IMR-90 (cell line): Measurements from ENCODE around the gene FOLR2. TPM values are rescaled to one million over a fixed set of nuclear protein-coding genes. Genes with fewer than 3 reads are reported as not detected.

Experiments used
- ATAC-seq: fragments of 200-7000 bp; cut with Tn5 transposase; 2 replicates; pipeline ENCODE4 v1.9.1; 2020; ENCODE audit warnings: low read depth, mild to moderate bottlenecking, moderate library complexity
- BruUV-seq: library from RNA; stranded (reverse); fragments of 400-500 nt; replicated peaks from 2 replicates; lab custom pipeline; 2021; lab: Mats Ljungman, UMichigan
- CTCF ChIA-PET: fragments of 300-600 bp; formaldehyde crosslinking; extraction: SDS; loops from one replicate; lab custom pipeline; 2021; ENCODE audit warnings: antibody characterized with exemption; lab: Yijun Ruan, JAX
- POLR2A ChIA-PET: fragments of 300-600 bp; sonication (Branson Sonifier 250); formaldehyde crosslinking; loops from one replicate; lab custom pipeline; 2022; ENCODE audit warnings: antibody characterized with exemption; ENCODE audit not compliant: unreplicated experiment; lab: Charles Lee
- DNase-seq: peaks from one replicate; pipeline ENCODE4 v3.0.0; 2013
- H2AFZ ChIP-seq: replicated peaks from 2 replicates; pipeline ENCODE3; 2013; ENCODE audit warnings: low read length, mild to moderate bottlenecking; ENCODE audit not compliant: poor library complexity
- H2AK5ac ChIP-seq: 2 replicates; pipeline ENCODE4 v1.6.1; 2013; ENCODE audit warnings: low read depth, low read length, inconsistent platforms
- H2AK9ac ChIP-seq: replicated peaks from 2 replicates; pipeline ENCODE3; 2013; ENCODE audit warnings: mild to moderate bottlenecking, low read depth, low read length, moderate library complexity; ENCODE audit not compliant: poor library complexity
- H2BK120ac ChIP-seq: 2 replicates; pipeline ENCODE4 v1.6.1; 2013; ENCODE audit warnings: low read depth, low read length, inconsistent platforms
- H2BK15ac ChIP-seq: 3 replicates; pipeline ENCODE4 v1.6.1; 2013; ENCODE audit warnings: low read depth, low read length, inconsistent platforms
- H2BK20ac ChIP-seq: 2 replicates; pipeline ENCODE4 v1.6.1; 2013; ENCODE audit warnings: low read depth, mild to moderate bottlenecking, inconsistent platforms, low read length, moderate library complexity
- H2BK5ac ChIP-seq: 2 replicates; pipeline ENCODE4 v1.6.1; 2013; ENCODE audit warnings: mild to moderate bottlenecking, low read depth, low read length, inconsistent platforms; ENCODE audit not compliant: poor library complexity, severe bottlenecking
- H3K14ac ChIP-seq: replicated peaks from 2 replicates; pipeline ENCODE4 v1.6.1; 2013; ENCODE audit warnings: low read depth, low read length, inconsistent platforms
- H3K18ac ChIP-seq: 2 replicates; pipeline ENCODE4 v1.6.1; 2013; ENCODE audit warnings: low read depth, low read length, control low read depth
- H3K23ac ChIP-seq: 2 replicates; pipeline ENCODE4 v1.6.1; 2013; ENCODE audit warnings: low read depth, low read length, inconsistent platforms
- H3K27ac ChIP-seq: 2 replicates; pipeline ENCODE4 v1.5.1; 2013; ENCODE audit warnings: mild to moderate bottlenecking, control low read depth, low read length; ENCODE audit not compliant: insufficient read depth
- H3K27me3 ChIP-seq: 2 replicates; pipeline ENCODE4 v1.6.1; 2013; ENCODE audit warnings: low read length; ENCODE audit not compliant: control insufficient read depth, insufficient read depth
- H3K36me3 ChIP-seq: 2 replicates; pipeline ENCODE4 v1.6.1; 2013; ENCODE audit warnings: low read length, mixed read lengths; ENCODE audit not compliant: control insufficient read depth, insufficient read depth
- H3K4ac ChIP-seq: 2 replicates; pipeline ENCODE4 v1.6.1; 2013; ENCODE audit warnings: low read depth, low read length, inconsistent platforms
- H3K4me1 ChIP-seq: 2 replicates; pipeline ENCODE4 v1.6.1; 2013; ENCODE audit warnings: low read length, mixed read lengths; ENCODE audit not compliant: control insufficient read depth, insufficient read depth
- H3K4me2 ChIP-seq: 2 replicates; pipeline ENCODE4 v1.6.1; 2013; ENCODE audit warnings: low read depth, mild to moderate bottlenecking, control low read depth, low read length, moderate library complexity
- H3K4me3 ChIP-seq: 2 replicates; pipeline ENCODE4 v1.5.1; 2013; ENCODE audit warnings: low read depth, mild to moderate bottlenecking, control low read depth, low read length, moderate library complexity; ENCODE audit not compliant: insufficient read depth
- H3K56ac ChIP-seq: 2 replicates; pipeline ENCODE4 v1.6.1; 2013; ENCODE audit warnings: low read length, inconsistent platforms; ENCODE audit not compliant: insufficient read depth; ENCODE audit errors: extremely low read depth
- H3K79me1 ChIP-seq, 2 experiments: 2 replicates each; pipeline ENCODE4 v1.6.1; 2013; ENCODE audit warnings: low read length in 2 of 2, inconsistent platforms in 1 of 2, low read depth in 1 of 2
- H3K9ac ChIP-seq: 2 replicates; pipeline ENCODE4 v1.6.1; 2013; ENCODE audit warnings: low read depth, low read length, control low read depth
- H3K9me1 ChIP-seq: 2 replicates; pipeline ENCODE4 v1.6.1; 2013; ENCODE audit warnings: low read length, inconsistent platforms; ENCODE audit not compliant: insufficient read depth
- H3K9me3 ChIP-seq: 2 replicates; pipeline ENCODE4 v1.6.1; 2013; ENCODE audit warnings: low read length; ENCODE audit not compliant: control insufficient read depth, insufficient read depth
- H4K20me1 ChIP-seq: 2 replicates; pipeline ENCODE4 v1.6.1; 2013; ENCODE audit warnings: low read length, inconsistent platforms; ENCODE audit not compliant: insufficient read depth
- H4K5ac ChIP-seq: 2 replicates; pipeline ENCODE4 v1.6.1; 2013; ENCODE audit warnings: mild to moderate bottlenecking, low read depth, low read length, control low read depth
- H4K8ac ChIP-seq, 2 experiments: 2 replicates each; pipeline ENCODE4 v1.6.1; 2013; ENCODE audit warnings: low read depth in 2 of 2, low read length in 2 of 2, control low read depth in 1 of 2, inconsistent platforms in 1 of 2
- H4K91ac ChIP-seq: 2 replicates; pipeline ENCODE4 v1.6.1; 2013; ENCODE audit warnings: low read depth, low read length, inconsistent platforms; ENCODE audit not compliant: insufficient read depth
- BHLHE40 ChIP-seq: fragments of 150-350 bp; IDR thresholded peaks from 2 replicates; pipeline ENCODE4 v1.6.1; 2016; ENCODE audit warnings: mild to moderate bottlenecking, low read depth, low read length
- CHD1 ChIP-seq: IDR thresholded peaks from 2 replicates; pipeline ENCODE4 v1.6.1; 2012; ENCODE audit warnings: low read depth, low read length, improper control_type of control experiment
- FOS ChIP-seq: fragments of 150-350 bp; IDR thresholded peaks from 2 replicates; pipeline ENCODE4 v1.6.1; 2016; ENCODE audit warnings: low read depth, low read length
- MAFK ChIP-seq: IDR thresholded peaks from 2 replicates; pipeline ENCODE4 v1.6.1; 2012; ENCODE audit warnings: low read depth, low read length, improper control_type of control experiment
- MXI1 ChIP-seq: IDR thresholded peaks from 2 replicates; pipeline ENCODE4 v1.6.1; 2012; ENCODE audit warnings: low read depth, mild to moderate bottlenecking, low read length, moderate library complexity, borderline replicate concordance
- NFE2L2 ChIP-seq: fragments of 150-350 bp; IDR thresholded peaks from 2 replicates; pipeline ENCODE4 v1.6.1; 2016; ENCODE audit warnings: low read depth, mild to moderate bottlenecking, low read length
- POLR2A ChIP-seq: IDR thresholded peaks from 2 replicates; pipeline ENCODE4 v1.6.1; 2012; ENCODE audit warnings: mild to moderate bottlenecking, low read depth, low read length
- RCOR1 ChIP-seq: IDR thresholded peaks from 2 replicates; pipeline ENCODE4 v1.6.1; 2012; ENCODE audit warnings: mild to moderate bottlenecking, low read length, improper control_type of control experiment; ENCODE audit not compliant: insufficient replicate concordance
- RFX5 ChIP-seq: IDR thresholded peaks from 2 replicates; pipeline ENCODE4 v1.8.0; 2012; ENCODE audit warnings: low read depth, mild to moderate bottlenecking, low read length, moderate library complexity
- SMC3 ChIP-seq: fragments of 150-350 bp; IDR thresholded peaks from 2 replicates; pipeline ENCODE4 v1.6.1; 2016; ENCODE audit warnings: low read depth, mild to moderate bottlenecking, antibody characterized with exemption, low read length, moderate library complexity
- WGBS, 2 experiments: methylation state at CpG; one replicate each; pipeline versions ENCODE4 v1.1.5 to v1.1.7; 2013; ENCODE audit warnings: missing lambda C conversion rate in 2 of 2; ENCODE audit not compliant: insufficient read length in 1 of 2; ENCODE audit errors: extremely low coverage in 2 of 2; 5-methylcytosine and 5-hydroxymethylcytosine counted together
- dilution Hi-C: fragments of 300-500 bp; cut with HindIII; formaldehyde crosslinking; loops from one replicate; pipeline ENCODE4 v1.14.3; 2018; ENCODE audit warnings: low sequenced_read_pairs; ENCODE audit not compliant: unreplicated experiment
- in situ Hi-C: fragments of 300-500 bp; cut with MboI; formaldehyde crosslinking; loops from 3 replicates; pipeline ENCODE4 v1.14.3; 2019; ENCODE audit warnings: low sequenced_read_pairs, inconsistent platforms, mixed read lengths
- intact Hi-C: fragments of 100-400 bp; cut with micrococcal nuclease; formaldehyde crosslinking; loops from 2 replicates; pipeline ENCODE4 v1.10.0; 2022
- polyA plus RNA-seq, 3 experiments: library from polyadenylated mRNA; depleted of rRNA; stranded (reverse); fragments of >200 nt; gene quantifications; 2 replicates each; pipeline ENCODE4 v1.2.3, GENCODE V29; 2012; ENCODE audit warnings: low replicate concordance in 1 of 3
- total RNA-seq: library from RNA; depleted of rRNA; stranded (reverse); fragments of >200 nt; gene quantifications from 2 replicates; pipeline ENCODE4 v1.2.3, GENCODE V29; 2012
- TF ChIP-seq, protein P1 (sequence below): conservative IDR thresholded peaks from 2 replicates; pipeline ENCODE4 v1.5.1; 2012; ENCODE audit warnings: mild to moderate bottlenecking, low read depth, low read length, improper control_type of control experiment
- TF ChIP-seq, protein P2 (sequence below): fragments of 150-350 bp; IDR thresholded peaks from 2 replicates; pipeline ENCODE4 v1.6.1; 2017; ENCODE audit warnings: mild to moderate bottlenecking, antibody characterized with exemption, low read length, low read depth

The FOLR2 gene
- total and polyA plus RNA-seq, 2 of the 4 experiments (the other 2 are of a cell fraction): not detected

DNA sequence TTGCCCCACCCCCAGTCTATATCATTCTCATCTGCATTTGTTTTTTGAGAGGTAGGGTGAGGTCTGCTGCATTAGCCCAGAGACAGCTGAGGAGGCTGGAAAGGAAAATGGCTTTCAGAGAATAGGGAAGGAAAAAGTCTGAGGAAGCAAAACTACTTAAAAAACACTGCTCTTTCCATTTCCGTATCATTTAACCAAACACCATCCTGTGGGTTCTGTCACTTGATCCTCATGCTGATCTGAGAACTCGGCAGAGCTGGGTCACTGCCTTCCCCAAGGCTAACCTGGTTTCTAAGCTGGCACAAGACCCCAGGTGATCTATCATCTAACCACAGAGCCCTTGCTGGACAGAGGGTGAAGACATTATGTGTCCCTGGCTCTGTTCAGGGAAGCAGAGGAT, 1.2 kb downstream of the FOLR2 start:
- in situ Hi-C loops (no loop called here), dilution Hi-C loops (no loop called here), intact Hi-C loops (no loop called here)
- Histone ChIP-seq H3K9me3 (no peaks in the 10 kb centered on the region), H3K27ac (no peak overlapping the region), H3K23ac (no peak overlapping the region; the same call in 1 of the 2 replicates), H3K36me3 (no peaks in the 10 kb centered on the region), H3K79me1 (no peaks in the 10 kb centered on the region), H2BK15ac (no peak overlapping the region), H4K91ac (no peak overlapping the region), H3K4ac (no peak overlapping the region), H4K20me1 (no peaks in the 10 kb centered on the region), H4K8ac (no peak overlapping the region), H3K4me2 (no peak overlapping the region), H3K4me1 (peaks cover 2% of the 10 kb centered on the region; the same call in 1 of the 2 replicates), H2BK5ac (no peak overlapping the region), H3K14ac (no peak overlapping the region), H2BK120ac (no peak overlapping the region), H3K9ac (no peak overlapping the region), H4K5ac (no peak overlapping the region), H2AK5ac (no peak overlapping the region), H3K9me1 (peaks cover 4% of the 10 kb centered on the region; the same call in 1 of the 2 replicates), H2AFZ (no peak overlapping the region), H3K27me3 (peaks cover 34% of the 10 kb centered on the region), H3K56ac (no peak overlapping the region), H2BK20ac (no peak overlapping the region), H2AK9ac (no peak overlapping the region), H3K4me3 (no peak overlapping the region), H3K18ac (no peak overlapping the region)
- no CpG with 5 or more reads among the region's 2 CpGs for WGBS, 2 experiments
- BruUV-seq: no TSS peak
- TF ChIP-seq NFE2L2 (no peak), BHLHE40 (no peak), MAFK (no peak), CHD1 (no peak), RFX5 (no peak), RCOR1 (no peak), MXI1 (no peak), FOS (no peak), POLR2A (no peak), SMC3 (no peak)
- TF ChIP-seq, protein P1, sequence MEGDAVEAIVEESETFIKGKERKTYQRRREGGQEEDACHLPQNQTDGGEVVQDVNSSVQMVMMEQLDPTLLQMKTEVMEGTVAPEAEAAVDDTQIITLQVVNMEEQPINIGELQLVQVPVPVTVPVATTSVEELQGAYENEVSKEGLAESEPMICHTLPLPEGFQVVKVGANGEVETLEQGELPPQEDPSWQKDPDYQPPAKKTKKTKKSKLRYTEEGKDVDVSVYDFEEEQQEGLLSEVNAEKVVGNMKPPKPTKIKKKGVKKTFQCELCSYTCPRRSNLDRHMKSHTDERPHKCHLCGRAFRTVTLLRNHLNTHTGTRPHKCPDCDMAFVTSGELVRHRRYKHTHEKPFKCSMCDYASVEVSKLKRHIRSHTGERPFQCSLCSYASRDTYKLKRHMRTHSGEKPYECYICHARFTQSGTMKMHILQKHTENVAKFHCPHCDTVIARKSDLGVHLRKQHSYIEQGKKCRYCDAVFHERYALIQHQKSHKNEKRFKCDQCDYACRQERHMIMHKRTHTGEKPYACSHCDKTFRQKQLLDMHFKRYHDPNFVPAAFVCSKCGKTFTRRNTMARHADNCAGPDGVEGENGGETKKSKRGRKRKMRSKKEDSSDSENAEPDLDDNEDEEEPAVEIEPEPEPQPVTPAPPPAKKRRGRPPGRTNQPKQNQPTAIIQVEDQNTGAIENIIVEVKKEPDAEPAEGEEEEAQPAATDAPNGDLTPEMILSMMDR: no peak
- TF ChIP-seq, protein P2, sequence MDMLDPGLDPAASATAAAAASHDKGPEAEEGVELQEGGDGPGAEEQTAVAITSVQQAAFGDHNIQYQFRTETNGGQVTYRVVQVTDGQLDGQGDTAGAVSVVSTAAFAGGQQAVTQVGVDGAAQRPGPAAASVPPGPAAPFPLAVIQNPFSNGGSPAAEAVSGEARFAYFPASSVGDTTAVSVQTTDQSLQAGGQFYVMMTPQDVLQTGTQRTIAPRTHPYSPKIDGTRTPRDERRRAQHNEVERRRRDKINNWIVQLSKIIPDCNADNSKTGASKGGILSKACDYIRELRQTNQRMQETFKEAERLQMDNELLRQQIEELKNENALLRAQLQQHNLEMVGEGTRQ: no peak
- ChIA-PET POLR2A (no interaction called here), CTCF (no interaction called here)
- DNase-seq (no peak), ATAC-seq (no peak)
